Gastroesophageal sphincter (tissue), 3 donors: ENCODE results near the gene BCL2L12.

Experiments
- EP300 ChIP-seq: sonication (generic); formaldehyde crosslinking; IDR thresholded peaks from one replicate; pipeline ENCODE4 v1.6.1; 2017; ENCODE audit warnings: antibody characterized with exemption, mild to moderate bottlenecking
- POLR2A ChIP-seq, 2 donors: fragments of 450-650 bp; IDR thresholded peaks; one replicate each; pipeline ENCODE4 v1.6.1; 2017; ENCODE audit warnings: antibody characterized with exemption in 2 of 2, mild to moderate bottlenecking in 2 of 2, moderate library complexity in 1 of 2
- POLR2AphosphoS5 ChIP-seq: sonication (generic); formaldehyde crosslinking; IDR thresholded peaks from one replicate; pipeline ENCODE4 v1.6.1; 2017; ENCODE audit warnings: antibody characterized with exemption
- TF ChIP-seq, protein P1 (sequence below), 4 experiments: fragments of 200-600 bp in 2 of 4; fragments of 450-650 bp in 2 of 4; sonication (generic) in 1 of 4; IDR thresholded peaks; one replicate each; pipeline ENCODE4 v1.5.1; 2017 to 2019; ENCODE audit warnings: antibody characterized with exemption in 4 of 4, mild to moderate bottlenecking in 2 of 4, moderate library complexity in 2 of 4

DNA sequence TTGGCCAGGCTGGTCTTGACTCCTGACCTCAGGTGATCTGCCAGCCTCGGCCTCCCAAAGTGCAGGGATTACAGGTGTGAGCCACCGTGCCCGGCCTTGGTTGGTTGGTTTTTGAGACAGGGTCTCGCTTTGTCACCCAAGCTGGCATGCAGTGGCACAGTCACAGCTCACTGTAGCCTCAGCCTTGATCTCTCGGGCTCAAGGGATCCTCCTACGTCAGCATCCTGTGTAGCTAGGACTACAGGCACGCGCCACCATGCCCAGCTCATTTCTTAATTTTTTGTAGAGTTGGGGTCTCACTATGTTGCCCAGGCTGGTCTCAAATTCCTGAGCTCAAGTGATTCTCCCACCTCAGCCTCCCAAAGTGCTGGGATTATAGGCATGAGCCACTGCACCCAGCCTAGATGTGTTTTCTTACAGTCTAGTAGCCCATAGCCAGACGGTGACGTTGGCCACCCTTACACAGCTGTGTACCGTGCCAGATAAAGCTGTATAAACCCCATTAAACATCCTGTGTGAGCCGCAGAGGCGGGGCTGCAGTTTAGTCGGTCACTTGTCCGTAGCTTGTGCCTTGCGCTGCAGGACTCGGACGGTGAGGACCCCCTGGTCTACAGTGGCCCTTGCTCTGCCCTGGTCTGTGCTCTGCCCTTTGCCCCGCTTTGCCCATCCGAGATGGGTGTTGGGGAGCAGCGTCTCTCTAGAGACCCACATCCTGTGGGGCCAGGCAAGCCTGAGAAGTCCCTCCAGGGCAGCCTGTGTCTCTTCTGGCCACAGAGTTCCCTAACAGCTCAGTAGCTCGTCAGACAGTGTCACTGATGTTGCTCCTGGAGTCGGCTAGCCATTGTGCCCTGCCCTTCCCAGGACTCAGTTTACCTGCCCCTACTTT lies 9.9 kb upstream of the BCL2L12 start:
- TF ChIP-seq, protein P1, sequence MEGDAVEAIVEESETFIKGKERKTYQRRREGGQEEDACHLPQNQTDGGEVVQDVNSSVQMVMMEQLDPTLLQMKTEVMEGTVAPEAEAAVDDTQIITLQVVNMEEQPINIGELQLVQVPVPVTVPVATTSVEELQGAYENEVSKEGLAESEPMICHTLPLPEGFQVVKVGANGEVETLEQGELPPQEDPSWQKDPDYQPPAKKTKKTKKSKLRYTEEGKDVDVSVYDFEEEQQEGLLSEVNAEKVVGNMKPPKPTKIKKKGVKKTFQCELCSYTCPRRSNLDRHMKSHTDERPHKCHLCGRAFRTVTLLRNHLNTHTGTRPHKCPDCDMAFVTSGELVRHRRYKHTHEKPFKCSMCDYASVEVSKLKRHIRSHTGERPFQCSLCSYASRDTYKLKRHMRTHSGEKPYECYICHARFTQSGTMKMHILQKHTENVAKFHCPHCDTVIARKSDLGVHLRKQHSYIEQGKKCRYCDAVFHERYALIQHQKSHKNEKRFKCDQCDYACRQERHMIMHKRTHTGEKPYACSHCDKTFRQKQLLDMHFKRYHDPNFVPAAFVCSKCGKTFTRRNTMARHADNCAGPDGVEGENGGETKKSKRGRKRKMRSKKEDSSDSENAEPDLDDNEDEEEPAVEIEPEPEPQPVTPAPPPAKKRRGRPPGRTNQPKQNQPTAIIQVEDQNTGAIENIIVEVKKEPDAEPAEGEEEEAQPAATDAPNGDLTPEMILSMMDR (IDR thresholded peaks at IDR 0.05), result no peak
- TF ChIP-seq POLR2AphosphoS5 (no peak), POLR2A (IDR thresholded peaks at IDR 0.05) (no peak), EP300 (no peak)
